ENCODE results near the gene FRK.
"Not testable (repeated sequence)": the region's sequence is repeated elsewhere in the genome, so short reads cannot be mapped to it uniquely, and the experiment has no call there.

Gene FRK

GRCh38 chr6:116064666-116065065, 4.0 kb upstream of the FRK start:
- peaks cover 12% of the 10 kb centered on the region for H3K27me3 Mint-ChIP-seq
- no peak overlapping the region for H3K4me3 Mint-ChIP-seq
- no peak overlapping the region for H3K27ac Mint-ChIP-seq
- H3K4me1 Mint-ChIP-seq (ENCODE audit: low read depth): no peaks in the 10 kb centered on the region
- H3K9me3 Mint-ChIP-seq: no peaks in the 10 kb centered on the region
- intact Hi-C loops (cut with micrococcal nuclease): no loop called here
- no peaks in the 10 kb centered on the region for H3K36me3 Mint-ChIP-seq (ENCODE audit: low read depth)

- intact Hi-C loops (cut with micrococcal nuclease): no loop called here
- Mint-ChIP-seq H3K4me3 (no peak overlapping the region), H3K27ac (no peak overlapping the region), H3K4me1 (ENCODE audit: low read depth) (no peaks in the 10 kb centered on the region), H3K36me3 (ENCODE audit: low read depth) (no peaks in the 10 kb centered on the region), H3K9me3 (no peaks in the 10 kb centered on the region), H3K27me3 (peaks cover 12% of the 10 kb centered on the region)
These were observed 1.8 kb upstream of the FRK start for GRCh38 chr6:116062496-116062895.

- intact Hi-C loops (cut with micrococcal nuclease): no loop called here
- H3K4me3 Mint-ChIP-seq: no peak overlapping the region
- H3K27ac Mint-ChIP-seq: no peak overlapping the region
- H3K9me3 Mint-ChIP-seq: no peaks in the 10 kb centered on the region
- no peaks in the 10 kb centered on the region for H3K36me3 Mint-ChIP-seq (ENCODE audit: low read depth)
- peaks cover 6% of the 10 kb centered on the region for H3K27me3 Mint-ChIP-seq
- H3K4me1 Mint-ChIP-seq (ENCODE audit: low read depth): no peaks in the 10 kb centered on the region
These were observed 749 bp downstream of the FRK start for GRCh38 chr6:116059713-116060571.

- Mint-ChIP-seq H3K27ac (no peak overlapping the region), H3K27me3 (peaks cover 5% of the 10 kb centered on the region), H3K9me3 (no peaks in the 10 kb centered on the region), H3K36me3 (ENCODE audit: low read depth) (no peaks in the 10 kb centered on the region), H3K4me1 (ENCODE audit: low read depth) (no peaks in the 10 kb centered on the region), H3K4me3 (no peak overlapping the region)
- intact Hi-C loops (cut with micrococcal nuclease): no loop called here
These were observed 2.9 kb downstream of the FRK start for GRCh38 chr6:116057766-116058165.

GRCh38 chr6:116055513-116055912, 5.2 kb downstream of the FRK start:
- Mint-ChIP-seq H3K27me3 (peaks cover 3% of the 10 kb centered on the region), H3K9me3 (no peaks in the 10 kb centered on the region), H3K4me3 (no peak overlapping the region), H3K4me1 (ENCODE audit: low read depth) (no peaks in the 10 kb centered on the region), H3K36me3 (ENCODE audit: low read depth) (no peaks in the 10 kb centered on the region), H3K27ac (no peak overlapping the region)
- intact Hi-C loops (cut with micrococcal nuclease): no loop called here

GRCh38 chr6:116051244-116051643, 9.4 kb downstream of the FRK start:
- no peaks in the 10 kb centered on the region for H3K4me1 Mint-ChIP-seq (ENCODE audit: low read depth)
- no peaks in the 10 kb centered on the region for H3K9me3 Mint-ChIP-seq
- no peak overlapping the region for H3K4me3 Mint-ChIP-seq
- no peaks in the 10 kb centered on the region for H3K36me3 Mint-ChIP-seq (ENCODE audit: low read depth)
- intact Hi-C loops (cut with micrococcal nuclease): no loop called here
- H3K27me3 Mint-ChIP-seq: peaks cover 3% of the 10 kb centered on the region
- no peak overlapping the region for H3K27ac Mint-ChIP-seq

GRCh38 chr6:116050737-116051136, 10.0 kb downstream of the FRK start:
- Mint-ChIP-seq H3K4me3 (no peak overlapping the region), H3K27me3 (peaks cover 3% of the 10 kb centered on the region), H3K4me1 (ENCODE audit: low read depth) (no peaks in the 10 kb centered on the region), H3K36me3 (ENCODE audit: low read depth) (no peaks in the 10 kb centered on the region), H3K27ac (no peak overlapping the region), H3K9me3 (no peaks in the 10 kb centered on the region)
- intact Hi-C loops (cut with micrococcal nuclease): no loop called here

- Mint-ChIP-seq H3K27ac (no peak overlapping the region), H3K36me3 (ENCODE audit: low read depth) (no peaks in the 10 kb centered on the region), H3K4me1 (ENCODE audit: low read depth) (no peaks in the 10 kb centered on the region), H3K9me3 (no peaks in the 10 kb centered on the region), H3K27me3 (peaks cover 3% of the 10 kb centered on the region), H3K4me3 (no peak overlapping the region)
- intact Hi-C loops (cut with micrococcal nuclease): no loop called here
These were observed 11.4 kb downstream of the FRK start for GRCh38 chr6:116049321-116049720.

GRCh38 chr6:116047173-116047933, 13.3 kb downstream of the FRK start:
- Mint-ChIP-seq H3K4me3 (no peak overlapping the region), H3K4me1 (ENCODE audit: low read depth) (no peaks in the 10 kb centered on the region), H3K36me3 (ENCODE audit: low read depth) (no peaks in the 10 kb centered on the region), H3K27me3 (no peaks in the 10 kb centered on the region), H3K9me3 (no peaks in the 10 kb centered on the region), H3K27ac (no peak overlapping the region)
- intact Hi-C loops (cut with micrococcal nuclease): no loop called here

GRCh38 chr6:116046737-116047136, 14.0 kb downstream of the FRK start:
- Mint-ChIP-seq H3K4me3 (no peak overlapping the region), H3K4me1 (ENCODE audit: low read depth) (no peaks in the 10 kb centered on the region), H3K27ac (no peak overlapping the region), H3K36me3 (ENCODE audit: low read depth) (no peaks in the 10 kb centered on the region), H3K9me3 (no peaks in the 10 kb centered on the region), H3K27me3 (no peaks in the 10 kb centered on the region)
- intact Hi-C loops (cut with micrococcal nuclease): no loop called here

- H3K9me3 Mint-ChIP-seq; intact Hi-C loops (cut with micrococcal nuclease); H3K4me3 Mint-ChIP-seq; H3K27me3 Mint-ChIP-seq; H3K4me1 Mint-ChIP-seq (ENCODE audit: low read depth); H3K36me3 Mint-ChIP-seq (ENCODE audit: low read depth); H3K27ac Mint-ChIP-seq: not testable (repeated sequence)
These were observed 14.4 kb downstream of the FRK start for GRCh38 chr6:116046272-116046671.

GRCh38 chr6:116041934-116042333, 18.8 kb downstream of the FRK start:
- no peak overlapping the region for H3K4me3 Mint-ChIP-seq
- H3K4me1 Mint-ChIP-seq (ENCODE audit: low read depth): no peaks in the 10 kb centered on the region
- H3K27me3 Mint-ChIP-seq: no peaks in the 10 kb centered on the region
- no peaks in the 10 kb centered on the region for H3K9me3 Mint-ChIP-seq
- H3K36me3 Mint-ChIP-seq (ENCODE audit: low read depth): no peaks in the 10 kb centered on the region
- intact Hi-C loops (cut with micrococcal nuclease): no loop called here
- no peak overlapping the region for H3K27ac Mint-ChIP-seq

- intact Hi-C loops (cut with micrococcal nuclease): no loop called here
- no peak overlapping the region for H3K27ac Mint-ChIP-seq
- H3K36me3 Mint-ChIP-seq (ENCODE audit: low read depth): no peaks in the 10 kb centered on the region
- H3K4me3 Mint-ChIP-seq: no peak overlapping the region
- H3K9me3 Mint-ChIP-seq: no peaks in the 10 kb centered on the region
- H3K27me3 Mint-ChIP-seq: no peaks in the 10 kb centered on the region
- H3K4me1 Mint-ChIP-seq (ENCODE audit: low read depth): no peaks in the 10 kb centered on the region
These were observed 19.7 kb downstream of the FRK start for GRCh38 chr6:116040993-116041392.

GRCh38 chr6:116036885-116037284, 23.8 kb downstream of the FRK start:
- Mint-ChIP-seq H3K4me3 (no peak overlapping the region), H3K9me3 (no peaks in the 10 kb centered on the region), H3K4me1 (ENCODE audit: low read depth) (no peaks in the 10 kb centered on the region), H3K36me3 (ENCODE audit: low read depth) (no peaks in the 10 kb centered on the region), H3K27me3 (no peaks in the 10 kb centered on the region), H3K27ac (no peak overlapping the region)
- intact Hi-C loops (cut with micrococcal nuclease): no loop called here
